A549 (cell line): ENCODE measurements around the gene CDH5.
A peak's percentile ranks its signal among the peaks of the same experiment; 100 is the strongest.

Experiments
- CEBPB ChIP-seq, 2 experiments: fragments of >200 bp in 1 of 2; sonication (Bioruptor Twin) in 1 of 2; formaldehyde crosslinking in 1 of 2; IDR thresholded peaks; 2 replicates each; pipeline ENCODE4 v1.6.1; 2012 to 2016
- EP300 ChIP-seq, 2 experiments: fragments of >200 bp; sonication (Bioruptor Twin); formaldehyde crosslinking; IDR thresholded peaks; 2 replicates in 1 of 2; 3 replicates in 1 of 2; pipeline ENCODE4 v1.6.1; 2016 to 2017
- NFE2L2 ChIP-seq: fragments of 150-350 bp; conservative IDR thresholded peaks from 2 replicates; pipeline ENCODE4 v1.6.1; 2014; ENCODE audit warnings: low read length
- POLR2A ChIP-seq: IDR thresholded peaks from 2 replicates; pipeline ENCODE4 v1.6.1; 2012; ENCODE audit warnings: mild to moderate bottlenecking, low read length
- TF ChIP-seq, protein P1 (sequence below): fragments of >200 bp; sonication (Bioruptor Twin); formaldehyde crosslinking; IDR thresholded peaks from 3 replicates; pipeline ENCODE4 v1.5.1; 2016
- TF ChIP-seq, protein P2 (sequence below): fragments of >200 bp; sonication (Bioruptor Twin); formaldehyde crosslinking; IDR thresholded peaks from 3 replicates; pipeline ENCODE4 v1.6.1; 2016
- TF ChIP-seq, protein P3 (sequence below): fragments of 200-600 bp; sonication (generic); IDR thresholded peaks from 2 replicates; pipeline ENCODE4 v1.6.1; 2016; ENCODE audit warnings: antibody characterized with exemption, mild to moderate bottlenecking, moderate library complexity
- TF ChIP-seq, protein P4 (sequence below): fragments of 250-450 bp; sonication (Bioruptor Pico); IDR thresholded peaks from 2 replicates; pipeline ENCODE4 v1.5.0; 2021; ENCODE audit warnings: mild to moderate bottlenecking, moderate library complexity, borderline replicate concordance

DNA sequence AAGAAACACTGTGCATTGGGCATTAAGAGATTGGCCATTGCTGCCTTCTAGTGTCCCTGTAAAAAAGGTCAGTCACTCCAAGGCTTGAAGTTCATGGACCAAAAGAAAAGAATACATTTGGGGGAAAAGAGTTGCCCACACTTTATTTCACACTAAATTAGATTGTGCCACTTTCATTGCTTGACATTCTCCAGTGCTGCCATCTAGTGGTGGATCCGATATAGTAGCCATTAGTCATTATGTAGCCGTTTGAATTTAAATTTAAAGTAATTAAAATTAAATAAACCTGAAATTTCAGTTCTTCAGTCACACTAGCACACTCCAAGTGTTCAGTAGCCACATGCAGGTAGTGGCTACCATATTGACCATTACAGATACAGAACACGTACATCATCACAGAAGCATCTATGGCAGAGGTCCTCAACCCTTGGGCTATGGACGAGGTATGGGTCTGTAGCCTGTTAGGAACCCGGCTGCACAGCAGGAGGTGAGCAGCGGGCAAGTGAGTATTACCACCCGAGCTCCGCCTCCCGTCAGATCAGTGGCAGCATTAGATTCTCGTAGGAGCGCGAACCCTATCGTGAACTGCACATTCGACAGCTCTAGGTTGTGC lies 21.9 kb upstream of the CDH5 start:
- TF ChIP-seq, protein P1, sequence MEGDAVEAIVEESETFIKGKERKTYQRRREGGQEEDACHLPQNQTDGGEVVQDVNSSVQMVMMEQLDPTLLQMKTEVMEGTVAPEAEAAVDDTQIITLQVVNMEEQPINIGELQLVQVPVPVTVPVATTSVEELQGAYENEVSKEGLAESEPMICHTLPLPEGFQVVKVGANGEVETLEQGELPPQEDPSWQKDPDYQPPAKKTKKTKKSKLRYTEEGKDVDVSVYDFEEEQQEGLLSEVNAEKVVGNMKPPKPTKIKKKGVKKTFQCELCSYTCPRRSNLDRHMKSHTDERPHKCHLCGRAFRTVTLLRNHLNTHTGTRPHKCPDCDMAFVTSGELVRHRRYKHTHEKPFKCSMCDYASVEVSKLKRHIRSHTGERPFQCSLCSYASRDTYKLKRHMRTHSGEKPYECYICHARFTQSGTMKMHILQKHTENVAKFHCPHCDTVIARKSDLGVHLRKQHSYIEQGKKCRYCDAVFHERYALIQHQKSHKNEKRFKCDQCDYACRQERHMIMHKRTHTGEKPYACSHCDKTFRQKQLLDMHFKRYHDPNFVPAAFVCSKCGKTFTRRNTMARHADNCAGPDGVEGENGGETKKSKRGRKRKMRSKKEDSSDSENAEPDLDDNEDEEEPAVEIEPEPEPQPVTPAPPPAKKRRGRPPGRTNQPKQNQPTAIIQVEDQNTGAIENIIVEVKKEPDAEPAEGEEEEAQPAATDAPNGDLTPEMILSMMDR = peak; percentile 82
- TF ChIP-seq, protein P2, sequence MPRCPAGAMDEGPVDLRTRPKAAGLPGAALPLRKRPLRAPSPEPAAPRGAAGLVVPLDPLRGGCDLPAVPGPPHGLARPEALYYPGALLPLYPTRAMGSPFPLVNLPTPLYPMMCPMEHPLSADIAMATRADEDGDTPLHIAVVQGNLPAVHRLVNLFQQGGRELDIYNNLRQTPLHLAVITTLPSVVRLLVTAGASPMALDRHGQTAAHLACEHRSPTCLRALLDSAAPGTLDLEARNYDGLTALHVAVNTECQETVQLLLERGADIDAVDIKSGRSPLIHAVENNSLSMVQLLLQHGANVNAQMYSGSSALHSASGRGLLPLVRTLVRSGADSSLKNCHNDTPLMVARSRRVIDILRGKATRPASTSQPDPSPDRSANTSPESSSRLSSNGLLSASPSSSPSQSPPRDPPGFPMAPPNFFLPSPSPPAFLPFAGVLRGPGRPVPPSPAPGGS = no peak
- TF ChIP-seq, protein P3, sequence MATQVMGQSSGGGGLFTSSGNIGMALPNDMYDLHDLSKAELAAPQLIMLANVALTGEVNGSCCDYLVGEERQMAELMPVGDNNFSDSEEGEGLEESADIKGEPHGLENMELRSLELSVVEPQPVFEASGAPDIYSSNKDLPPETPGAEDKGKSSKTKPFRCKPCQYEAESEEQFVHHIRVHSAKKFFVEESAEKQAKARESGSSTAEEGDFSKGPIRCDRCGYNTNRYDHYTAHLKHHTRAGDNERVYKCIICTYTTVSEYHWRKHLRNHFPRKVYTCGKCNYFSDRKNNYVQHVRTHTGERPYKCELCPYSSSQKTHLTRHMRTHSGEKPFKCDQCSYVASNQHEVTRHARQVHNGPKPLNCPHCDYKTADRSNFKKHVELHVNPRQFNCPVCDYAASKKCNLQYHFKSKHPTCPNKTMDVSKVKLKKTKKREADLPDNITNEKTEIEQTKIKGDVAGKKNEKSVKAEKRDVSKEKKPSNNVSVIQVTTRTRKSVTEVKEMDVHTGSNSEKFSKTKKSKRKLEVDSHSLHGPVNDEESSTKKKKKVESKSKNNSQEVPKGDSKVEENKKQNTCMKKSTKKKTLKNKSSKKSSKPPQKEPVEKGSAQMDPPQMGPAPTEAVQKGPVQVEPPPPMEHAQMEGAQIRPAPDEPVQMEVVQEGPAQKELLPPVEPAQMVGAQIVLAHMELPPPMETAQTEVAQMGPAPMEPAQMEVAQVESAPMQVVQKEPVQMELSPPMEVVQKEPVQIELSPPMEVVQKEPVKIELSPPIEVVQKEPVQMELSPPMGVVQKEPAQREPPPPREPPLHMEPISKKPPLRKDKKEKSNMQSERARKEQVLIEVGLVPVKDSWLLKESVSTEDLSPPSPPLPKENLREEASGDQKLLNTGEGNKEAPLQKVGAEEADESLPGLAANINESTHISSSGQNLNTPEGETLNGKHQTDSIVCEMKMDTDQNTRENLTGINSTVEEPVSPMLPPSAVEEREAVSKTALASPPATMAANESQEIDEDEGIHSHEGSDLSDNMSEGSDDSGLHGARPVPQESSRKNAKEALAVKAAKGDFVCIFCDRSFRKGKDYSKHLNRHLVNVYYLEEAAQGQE = no peak
- TF ChIP-seq EP300 (IDR thresholded peaks at IDR 0.05) (no peak), NFE2L2 (no peak), POLR2A (no peak), CEBPB (IDR thresholded peaks at IDR 0.05) (no peak)
- TF ChIP-seq, protein P4, sequence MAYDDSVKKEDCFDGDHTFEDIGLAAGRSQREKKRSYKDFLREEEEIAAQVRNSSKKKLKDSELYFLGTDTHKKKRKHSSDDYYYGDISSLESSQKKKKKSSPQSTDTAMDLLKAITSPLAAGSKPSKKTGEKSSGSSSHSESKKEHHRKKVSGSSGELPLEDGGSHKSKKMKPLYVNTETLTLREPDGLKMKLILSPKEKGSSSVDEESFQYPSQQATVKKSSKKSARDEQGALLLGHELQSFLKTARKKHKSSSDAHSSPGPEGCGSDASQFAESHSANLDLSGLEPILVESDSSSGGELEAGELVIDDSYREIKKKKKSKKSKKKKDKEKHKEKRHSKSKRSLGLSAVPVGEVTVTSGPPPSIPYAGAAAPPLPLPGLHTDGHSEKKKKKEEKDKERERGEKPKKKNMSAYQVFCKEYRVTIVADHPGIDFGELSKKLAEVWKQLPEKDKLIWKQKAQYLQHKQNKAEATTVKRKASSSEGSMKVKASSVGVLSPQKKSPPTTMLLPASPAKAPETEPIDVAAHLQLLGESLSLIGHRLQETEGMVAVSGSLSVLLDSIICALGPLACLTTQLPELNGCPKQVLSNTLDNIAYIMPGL (CRISPR knock-in tag) = no peak
